ENCODE results near the gene ANTXR1.

The ANTXR1 gene

DNA sequence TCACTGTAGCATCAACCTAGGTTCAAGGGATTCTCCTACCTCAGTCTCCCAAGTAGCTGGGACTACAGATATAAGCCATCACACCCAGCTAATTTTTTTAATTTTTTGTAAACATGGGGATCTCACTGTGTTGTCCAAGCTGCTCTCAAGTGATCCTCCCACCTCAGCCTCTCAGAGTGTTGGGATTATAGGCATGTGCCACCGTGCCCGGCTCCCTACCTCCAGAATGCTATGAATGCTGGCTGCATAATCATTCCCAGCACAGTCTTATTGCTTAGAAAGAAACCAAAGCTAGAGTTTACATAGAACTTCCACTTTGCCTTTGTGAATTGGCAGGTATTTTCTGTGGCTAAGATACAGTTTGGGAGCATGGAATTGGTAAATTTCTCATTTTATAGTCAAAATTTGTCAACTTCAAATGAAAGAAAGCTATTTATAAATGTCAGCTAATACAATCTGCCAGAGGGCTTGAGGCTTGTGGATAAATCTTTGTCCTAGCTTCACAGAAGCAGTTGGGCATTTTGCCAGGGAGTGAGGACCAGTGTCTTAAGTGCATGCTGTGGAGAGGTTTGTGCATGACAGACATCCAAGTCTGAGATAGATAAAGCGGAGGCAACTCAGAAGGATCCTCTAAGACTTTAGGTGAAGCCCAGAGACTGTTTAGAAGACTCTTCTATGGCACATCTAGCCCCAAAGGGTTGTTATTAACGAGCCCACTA, 175.4 kb downstream of the ANTXR1 start:
- DNase-seq: no peak

DNA sequence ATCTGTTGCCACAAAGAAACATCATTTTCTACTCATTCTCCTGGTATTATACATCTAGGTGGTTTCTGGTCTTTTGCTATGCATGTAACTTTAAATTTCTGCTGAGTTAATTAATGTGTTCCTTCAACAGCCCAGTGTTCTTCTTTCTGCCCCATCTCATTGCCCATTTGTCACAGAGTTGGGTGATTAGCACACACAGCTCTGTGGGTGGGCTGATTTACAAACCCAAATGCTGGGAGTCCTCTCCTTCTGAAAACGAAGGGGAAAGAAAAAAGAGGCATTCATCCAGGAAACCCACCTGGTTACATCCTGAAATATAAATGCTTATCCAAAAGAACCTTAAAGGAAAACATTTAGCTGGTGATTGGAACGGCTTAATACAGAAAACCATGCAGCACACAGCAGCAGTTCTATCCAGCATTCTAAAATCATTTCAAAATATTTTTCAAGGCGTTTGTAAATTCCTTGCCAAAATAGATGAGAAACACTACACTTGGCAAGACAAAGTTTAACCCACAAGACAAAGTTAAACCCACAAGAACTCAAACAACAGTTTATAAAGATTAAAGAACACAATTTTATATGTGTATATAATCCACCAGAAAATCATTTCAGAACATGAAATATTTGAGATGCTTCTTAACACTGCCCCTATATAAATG, 177.9 kb downstream of the ANTXR1 start:
- DNase-seq: no peak

DNA sequence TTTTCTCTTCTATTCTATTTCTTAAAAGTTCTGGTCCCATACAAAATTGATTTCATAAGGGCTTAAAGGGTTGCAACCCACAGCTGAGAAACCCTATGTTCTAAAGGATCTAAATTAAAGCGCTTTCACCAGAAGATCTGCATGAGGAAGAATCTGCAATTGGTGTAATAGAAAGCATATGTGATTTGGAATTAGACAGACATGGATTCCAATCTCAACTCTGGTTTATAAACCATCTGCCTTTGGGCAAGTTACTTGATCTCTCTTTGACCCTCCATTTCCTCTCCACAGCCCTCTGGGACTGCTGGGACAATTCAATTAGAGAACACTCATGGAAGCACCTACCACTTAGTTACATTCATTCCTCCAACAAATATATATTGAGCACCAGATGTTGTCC, 178.7 kb downstream of the ANTXR1 start:
- DNase-seq: no peak

DNA sequence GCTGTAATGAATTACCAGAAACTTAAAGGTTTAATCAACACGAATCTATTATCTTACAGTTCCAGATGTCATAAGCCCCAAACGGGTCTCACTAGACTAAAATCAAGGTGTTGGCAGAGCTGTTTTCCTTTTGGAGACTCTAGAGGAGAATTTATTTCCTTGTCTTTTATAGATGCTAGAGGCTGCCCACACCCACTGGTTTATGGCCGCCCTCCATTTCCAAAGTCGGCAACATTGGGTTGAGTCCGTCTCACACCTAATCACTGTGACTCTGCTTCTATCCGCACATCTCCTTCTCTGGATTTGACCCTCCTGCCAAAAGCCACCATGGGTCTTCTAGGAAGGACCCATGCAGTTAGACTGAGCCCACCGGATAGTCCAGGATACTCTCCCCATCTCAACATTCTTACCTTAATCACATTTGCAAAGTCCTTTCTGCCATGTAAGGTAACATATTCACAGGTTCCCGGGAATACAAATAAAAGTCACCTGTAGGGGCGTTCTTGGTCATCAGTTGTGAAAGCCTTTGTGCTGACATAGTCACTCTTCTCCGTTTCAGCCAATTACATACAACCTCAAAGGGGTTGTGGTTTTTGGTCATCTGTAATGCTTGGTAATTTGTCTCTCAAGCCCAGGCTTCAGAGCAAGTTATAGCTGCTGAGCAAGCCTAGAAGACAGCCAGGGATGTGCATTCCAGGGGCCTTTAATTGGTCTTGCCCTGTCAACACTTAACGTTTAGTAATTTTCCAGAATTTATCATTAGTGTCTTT, 179.4 kb downstream of the ANTXR1 start:
- DNase-seq: no peak

DNA sequence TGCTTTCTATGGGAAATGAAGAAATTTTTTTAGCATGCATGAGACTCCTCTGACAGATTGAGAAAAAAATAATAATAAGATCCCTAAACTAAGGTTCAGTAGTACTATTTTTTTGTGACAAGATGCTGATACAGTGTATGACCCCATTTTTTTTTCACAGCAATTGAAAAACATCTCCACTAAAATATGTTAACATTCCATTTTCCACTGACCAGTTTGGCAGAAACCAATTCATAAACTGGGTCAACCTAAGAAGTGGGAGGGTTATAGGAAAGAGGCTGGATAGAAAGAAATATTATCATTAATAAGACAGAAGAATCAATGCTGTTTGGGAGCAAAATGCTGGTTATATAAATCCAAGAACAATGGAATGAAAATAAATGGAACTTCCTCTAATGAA, 182.7 kb downstream of the ANTXR1 start:
- DNase-seq: no peak

DNA sequence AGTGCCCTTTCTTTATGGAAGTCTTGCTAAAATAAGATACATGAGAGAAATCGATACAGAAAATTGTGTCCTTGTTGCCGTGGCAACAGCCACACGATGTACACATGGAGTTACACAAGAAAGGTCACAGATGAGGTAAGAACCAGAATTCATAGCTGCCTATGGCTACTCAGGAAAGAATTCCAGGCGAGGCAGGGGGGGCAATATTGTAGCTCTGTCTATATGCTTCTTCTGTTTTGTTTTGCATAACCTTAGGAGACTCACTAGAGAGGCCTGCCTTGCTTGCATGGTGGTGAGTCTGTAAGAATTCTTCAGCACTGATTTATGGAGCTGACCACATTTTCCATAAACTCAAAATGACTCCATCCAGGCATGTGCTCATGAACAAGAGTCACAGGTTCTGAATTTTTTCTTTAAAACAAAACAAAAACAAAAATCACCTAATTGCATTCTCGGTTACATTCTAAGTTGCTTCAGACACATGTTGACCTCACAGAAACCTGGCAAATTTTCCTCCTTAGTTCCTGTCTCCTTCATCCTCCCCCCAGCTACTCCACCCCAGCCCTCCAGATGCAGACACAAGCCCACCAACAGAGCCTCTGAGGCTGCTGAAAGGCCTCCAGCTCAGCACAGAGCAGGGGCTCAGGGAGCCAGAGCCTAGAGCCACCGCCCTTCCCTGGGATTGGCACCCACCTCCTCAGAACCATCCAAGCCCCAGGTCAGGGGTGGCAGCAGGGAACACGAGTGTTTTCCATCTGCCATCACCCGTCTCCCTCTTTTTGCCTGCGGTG, 183.5 kb downstream of the ANTXR1 start:
- no peak for DNase-seq

DNA sequence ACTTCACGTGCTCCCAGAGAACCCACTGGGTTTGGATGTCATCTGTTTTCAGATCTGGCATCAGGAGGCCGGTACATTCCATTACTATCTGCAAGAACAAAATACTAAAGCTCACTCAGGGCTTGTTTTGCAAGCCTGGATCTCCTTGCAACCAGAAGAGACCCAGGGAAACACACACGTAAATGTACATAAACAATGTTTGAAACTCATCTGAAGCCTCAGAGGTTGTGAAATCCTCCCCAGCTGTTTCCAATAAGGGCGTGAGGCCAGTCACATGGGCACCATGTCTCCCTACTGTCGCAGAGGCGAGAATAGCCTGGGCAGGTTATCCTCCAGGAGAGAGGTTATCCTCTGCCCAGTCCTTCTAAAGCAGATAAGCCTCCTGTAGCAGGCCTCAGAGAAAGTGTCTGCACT, 187.1 kb downstream of the ANTXR1 start:
- no peak for DNase-seq

DNA sequence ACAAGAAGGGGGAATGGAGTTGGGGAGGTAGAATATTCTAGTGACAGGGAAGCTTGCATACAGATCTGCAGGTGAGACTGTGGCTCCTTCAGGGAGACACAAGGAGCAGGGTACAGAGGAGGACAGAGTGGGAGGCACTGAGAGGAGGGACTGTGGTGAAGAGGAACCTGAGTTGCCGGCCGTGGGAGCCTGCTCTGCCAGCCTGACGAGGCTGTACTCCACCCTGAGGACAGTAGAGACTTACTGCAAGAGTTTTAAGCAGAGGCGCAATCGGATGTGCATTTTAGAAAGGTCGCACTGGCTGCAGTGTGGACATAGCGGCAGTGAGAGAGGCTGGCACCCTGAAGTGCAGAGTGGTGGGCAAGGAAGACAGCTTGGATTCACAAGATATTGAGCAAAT, 188.3 kb downstream of the ANTXR1 start:
- DNase-seq: no peak

DNA sequence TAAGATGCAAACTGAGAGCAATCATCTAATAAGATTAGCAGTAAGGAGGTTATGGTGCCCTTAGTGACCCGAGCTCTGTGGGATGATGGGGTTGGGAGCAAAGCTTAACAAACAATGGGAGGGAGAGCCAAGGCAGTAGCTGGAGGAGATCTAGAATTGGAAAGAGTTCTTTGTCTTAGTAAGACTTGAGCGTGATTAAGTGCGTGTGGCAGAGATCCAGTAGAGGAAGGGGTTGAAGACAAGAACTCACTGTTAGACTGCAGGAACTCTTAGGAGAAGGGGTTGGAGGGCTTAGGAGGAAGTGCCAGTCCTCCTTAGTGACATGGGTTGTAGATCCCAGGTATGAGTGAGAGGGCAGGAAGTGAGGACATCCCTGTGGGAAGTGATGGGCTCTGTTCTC, 189.3 kb downstream of the ANTXR1 start:
- no peak for DNase-seq

DNA sequence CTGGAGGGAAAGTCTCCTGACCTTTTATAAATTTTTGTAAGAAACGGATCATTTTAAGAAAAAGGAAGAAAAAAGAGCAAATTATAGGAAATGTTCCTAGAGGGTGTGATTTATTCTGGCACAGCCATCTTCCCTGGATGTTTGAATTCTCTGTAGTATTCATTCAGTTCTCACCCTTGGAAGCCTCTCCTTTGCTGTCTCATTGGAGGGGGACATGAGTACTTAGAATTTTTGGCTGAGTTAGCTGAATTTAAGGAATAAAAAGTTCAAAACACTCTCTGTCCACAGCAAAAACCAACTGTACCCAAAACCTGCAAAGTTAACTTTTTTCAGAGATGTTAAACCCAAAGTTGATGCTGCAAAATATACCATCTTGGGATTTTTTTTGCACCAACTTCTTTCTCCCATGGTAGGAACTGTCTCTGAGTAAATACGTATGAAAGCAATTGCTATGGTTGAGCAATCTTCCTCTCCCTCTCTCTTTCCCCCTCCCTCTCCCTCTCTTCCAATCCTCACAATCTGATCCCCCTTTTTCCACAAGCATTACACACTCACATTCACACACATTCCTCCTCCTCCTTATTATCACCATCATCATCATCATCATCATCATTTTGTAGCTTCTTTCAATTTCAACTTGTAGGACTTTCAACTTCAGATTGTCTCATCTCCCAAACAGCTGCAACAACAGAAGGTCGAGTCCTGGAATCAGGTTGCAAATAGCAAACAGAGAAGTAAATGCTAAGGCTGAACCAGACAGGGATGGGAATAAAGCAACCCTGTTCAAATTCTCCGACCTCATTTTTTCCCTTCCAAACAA, 190.4 kb downstream of the ANTXR1 start:
- no peak for DNase-seq

DNA sequence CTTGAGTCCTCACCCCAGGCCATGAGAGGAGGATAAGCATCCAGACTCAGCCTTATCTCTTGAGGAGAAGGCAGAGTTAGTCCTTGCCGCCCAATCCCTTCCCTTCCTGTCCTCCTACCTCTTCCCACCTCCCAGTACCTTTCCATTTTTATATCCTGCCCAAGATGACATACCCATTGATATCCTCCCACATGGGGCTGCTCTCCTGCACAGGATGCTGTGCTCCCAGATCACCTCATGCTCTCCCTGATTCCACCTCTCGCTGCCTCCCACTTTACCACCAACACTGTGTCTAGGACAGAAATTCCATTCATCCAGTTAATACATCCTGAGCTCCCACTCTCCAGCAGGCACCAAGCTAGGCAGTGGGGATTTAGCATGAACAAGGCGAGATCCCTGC, 191.7 kb downstream of the ANTXR1 start:
- DNase-seq: no peak

DNA sequence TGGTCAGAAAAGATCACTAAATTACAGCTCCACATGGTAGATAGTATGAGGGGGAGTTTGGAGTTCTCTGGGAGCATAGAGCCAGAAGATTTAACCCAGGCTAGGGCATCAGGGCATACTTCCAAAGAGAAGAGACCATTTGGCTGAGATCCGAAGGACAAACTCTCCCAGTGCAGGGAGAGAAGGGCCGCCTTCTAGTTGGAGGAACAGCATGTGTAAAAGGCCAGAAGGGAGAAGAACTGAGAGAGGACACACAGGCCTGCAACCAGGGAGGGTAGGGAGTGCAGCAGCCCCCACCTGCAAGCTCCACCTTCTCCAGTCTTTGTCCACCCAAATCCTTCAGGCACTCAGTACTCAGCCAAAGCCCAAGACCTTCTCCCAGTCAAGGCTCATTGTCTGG, 192.1 kb downstream of the ANTXR1 start:
- no peak for DNase-seq

DNA sequence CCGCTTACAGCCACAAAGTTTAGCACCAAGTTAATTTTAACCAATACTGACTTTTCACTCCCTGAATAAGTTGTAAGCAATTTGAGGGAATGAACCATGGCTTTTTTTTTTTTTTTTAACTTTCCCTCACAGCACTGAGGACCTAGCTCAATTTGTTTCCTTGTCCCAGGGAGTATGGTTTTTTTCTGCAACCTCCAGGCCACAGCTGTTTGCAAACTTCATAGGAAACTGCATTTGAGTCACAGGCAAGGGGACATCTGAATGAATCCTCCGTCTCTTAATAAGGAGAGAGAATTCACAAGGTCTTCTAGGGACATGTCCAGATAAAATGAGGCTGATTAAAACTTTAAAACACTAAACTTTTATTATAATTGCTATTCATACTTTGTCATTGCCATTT, 192.5 kb downstream of the ANTXR1 start:
- no peak for DNase-seq

DNA sequence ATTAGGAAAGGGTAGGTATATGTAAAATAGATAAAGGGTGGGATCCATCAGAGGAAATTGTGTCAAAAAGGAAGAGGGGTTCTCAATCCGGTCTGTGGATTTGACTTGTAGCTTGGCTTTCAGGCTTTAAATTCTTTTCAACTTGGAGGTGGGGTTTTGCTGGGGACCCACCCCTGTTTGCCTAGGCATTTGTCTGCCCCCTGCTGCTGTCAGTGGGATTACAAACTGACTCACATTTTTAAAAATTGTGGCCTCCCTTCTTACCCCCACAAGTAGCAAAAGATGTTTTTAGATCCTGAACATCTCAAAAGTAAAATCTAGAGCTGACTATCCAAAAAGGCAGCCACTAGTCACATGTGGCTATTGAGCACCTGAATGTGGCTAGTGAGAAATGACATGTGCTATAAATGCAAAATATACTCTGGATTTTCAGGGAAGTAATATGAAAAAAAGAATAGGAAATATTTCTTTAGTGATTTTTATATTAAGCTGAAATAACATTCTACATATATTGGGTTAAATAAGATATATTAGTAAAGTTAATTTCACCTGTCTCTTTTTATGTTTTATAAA, 195.1 kb downstream of the ANTXR1 start:
- no peak for DNase-seq

DNA sequence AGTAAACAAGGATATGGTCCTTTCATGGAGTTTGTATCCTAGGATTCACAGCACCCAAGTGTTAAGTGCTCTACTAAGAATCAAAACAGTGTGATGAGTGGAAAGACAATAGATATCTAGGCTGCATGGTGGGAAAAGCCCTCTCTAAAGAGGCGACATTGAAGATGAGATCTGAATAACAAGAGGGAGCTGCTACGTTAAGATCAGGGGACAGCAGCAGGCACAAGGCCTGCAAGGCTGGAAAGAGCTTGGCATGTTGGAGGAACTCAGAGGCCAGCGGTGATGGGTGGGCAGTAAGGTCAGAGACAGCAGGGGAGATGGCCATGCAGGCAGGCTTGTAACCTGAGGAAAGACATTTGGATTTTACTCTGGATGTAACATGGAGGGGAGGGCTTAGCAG, 196.5 kb downstream of the ANTXR1 start:
- no peak for DNase-seq

DNA sequence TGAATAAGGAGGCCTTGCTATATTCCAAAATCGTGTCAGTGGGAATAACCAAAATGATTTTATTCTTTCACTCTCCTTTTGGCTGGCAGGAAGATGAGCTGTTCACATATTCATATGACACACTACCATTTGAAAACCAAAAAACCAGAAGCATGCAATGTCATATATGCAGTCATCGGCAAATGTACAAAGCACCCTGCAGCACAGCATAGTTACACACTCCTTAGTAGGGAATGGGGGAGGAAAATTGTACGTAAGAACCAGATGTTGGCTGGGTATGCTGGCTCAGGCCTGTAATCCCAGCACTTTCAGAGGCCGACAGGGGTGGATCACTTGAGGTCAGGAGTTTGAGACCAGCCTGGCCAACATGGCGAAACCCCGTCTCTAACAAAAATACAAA, 197.4 kb downstream of the ANTXR1 start:
- DNase-seq: no peak

DNA sequence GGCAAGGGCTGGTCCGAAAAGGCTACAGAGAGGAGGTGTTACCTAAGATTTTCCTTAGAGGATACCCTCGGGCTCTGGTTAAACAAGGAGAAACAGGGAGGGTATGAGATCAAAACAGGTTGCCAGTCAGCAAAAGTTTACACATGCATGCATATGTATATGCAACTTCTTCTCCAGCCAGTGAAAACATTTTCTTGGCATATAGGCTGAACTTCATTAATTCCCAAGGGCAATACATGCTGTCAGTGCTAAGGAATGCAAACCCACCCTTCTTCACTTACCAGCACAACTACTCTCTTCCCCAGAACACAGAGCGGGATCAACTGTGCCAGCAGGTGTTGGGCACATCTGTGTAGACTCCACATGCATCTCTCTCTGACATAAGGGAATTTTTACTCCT, 198.1 kb downstream of the ANTXR1 start:
- DNase-seq: no peak

DNA sequence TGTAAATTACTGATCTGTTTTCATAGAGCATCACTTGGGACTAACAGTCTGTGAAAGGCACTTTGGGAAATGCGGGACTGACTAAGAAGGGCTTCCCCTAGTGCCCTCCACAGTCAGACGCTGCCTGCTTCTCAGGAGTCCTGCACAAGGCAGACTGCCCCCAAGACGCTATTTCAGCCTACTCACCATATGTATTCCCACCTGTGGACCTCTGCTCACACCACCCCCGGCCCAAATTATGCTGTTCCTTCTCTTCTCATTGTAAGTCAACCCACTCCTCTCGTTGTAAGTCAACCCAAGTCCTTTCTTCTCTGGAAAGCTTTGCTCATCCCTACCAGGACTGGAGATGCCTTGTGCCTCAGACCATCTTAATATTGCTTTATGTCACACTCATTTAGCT, 198.7 kb downstream of the ANTXR1 start:
- no peak for DNase-seq

DNA sequence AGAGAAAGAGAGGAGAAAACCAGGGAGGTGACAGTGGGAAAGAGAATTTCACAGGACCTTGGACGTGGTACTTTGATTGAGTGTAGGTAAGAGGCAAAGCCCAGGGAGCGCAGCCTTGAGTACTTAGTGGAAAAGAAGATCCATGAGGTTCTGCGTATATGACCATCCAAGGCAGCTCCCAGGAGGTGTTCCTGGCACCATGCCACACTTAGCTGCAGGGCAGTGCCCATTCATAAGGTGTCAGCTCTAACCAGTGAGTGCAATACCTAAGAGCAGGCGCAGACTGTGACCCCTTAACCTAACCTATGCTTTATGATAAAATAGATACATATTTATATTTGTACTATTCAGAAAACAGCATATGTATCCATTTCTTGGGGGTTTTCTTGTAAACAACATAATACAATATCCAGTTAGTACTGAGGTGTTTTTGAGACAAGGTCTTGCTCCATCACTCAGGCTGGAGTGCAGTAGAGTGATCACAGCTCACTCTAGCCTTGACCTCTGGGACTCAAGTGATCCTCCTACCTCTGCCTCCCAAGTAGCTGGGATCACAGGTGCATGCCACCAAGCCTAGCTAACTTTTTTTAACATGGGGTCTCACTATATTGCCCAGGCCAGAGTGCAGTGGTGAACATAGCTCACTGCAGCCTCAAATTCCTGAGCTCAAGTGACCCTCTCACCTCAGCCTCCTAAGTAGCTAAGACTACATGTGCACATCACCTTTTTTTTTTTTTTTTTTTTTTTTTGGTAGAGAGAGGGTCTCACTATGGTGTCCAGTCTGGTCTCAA, 199.5 kb downstream of the ANTXR1 start:
- no peak for DNase-seq

DNA sequence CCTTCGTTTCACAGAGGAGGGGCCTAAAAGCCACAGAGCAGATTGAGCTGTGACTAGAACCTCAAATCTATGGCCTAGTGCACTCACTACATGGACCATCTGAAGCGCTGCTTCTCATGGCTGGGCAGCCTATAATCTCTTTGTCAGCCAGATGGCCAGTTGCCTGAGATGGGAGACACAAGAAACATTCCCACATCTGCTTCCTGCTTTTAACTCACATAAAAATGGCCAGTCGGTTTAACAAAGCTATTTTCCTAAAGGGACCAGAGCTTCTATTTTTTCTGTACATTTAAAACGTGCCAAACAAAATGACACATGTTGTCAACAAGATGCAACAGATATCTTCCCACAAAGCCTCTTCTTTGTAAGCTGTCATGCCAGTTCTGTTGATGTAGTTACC, 200.2 kb downstream of the ANTXR1 start:
- no peak for DNase-seq

DNA sequence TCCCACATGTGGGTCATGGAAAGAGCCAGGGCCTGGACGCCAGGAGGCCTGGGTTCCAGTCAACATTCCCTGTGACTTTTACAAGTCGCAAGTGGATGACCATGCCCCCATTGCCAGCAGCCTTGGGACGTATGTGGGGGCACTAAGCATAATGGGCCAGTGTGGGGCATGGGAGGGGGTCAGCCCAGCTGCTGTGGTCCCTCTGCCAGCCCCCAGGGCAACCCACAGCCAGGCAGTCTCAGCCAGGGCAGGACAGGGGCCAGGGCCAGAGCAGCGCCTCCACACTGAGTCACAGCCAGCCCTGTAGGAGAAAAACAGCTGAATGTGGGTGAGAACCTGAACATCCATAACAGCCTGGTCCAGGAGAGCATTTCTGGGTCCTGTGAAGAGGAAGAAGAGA, 200.8 kb downstream of the ANTXR1 start:
- DNase-seq: no peak
